K562 (cell line): Measurements from ENCODE around the gene C2CD2L. TPM values are rescaled to one million over a fixed set of nuclear protein-coding genes. Genes with fewer than 3 reads are reported as not detected.

Experiments used
- ATAC-seq: fragments of 200-7000 bp; cut with Tn5 transposase; 3 replicates; pipeline ENCODE4 v1.9.1; 2020; ENCODE audit warnings: moderate library complexity
- BruUV-seq: library from RNA; stranded (reverse); fragments of 400-500 nt; replicated peaks from 2 replicates; lab custom pipeline; 2021; lab: Mats Ljungman, UMichigan
- CTCF ChIA-PET: fragments of 300-600 bp; formaldehyde crosslinking; extraction: SDS; loops from one replicate; lab custom pipeline; 2021; ENCODE audit warnings: low intra/inter-chr PET ratio; lab: Yijun Ruan, JAX
- POLR2A ChIA-PET: fragments of 300-600, 350-650 bp; sonication (Branson Sonifier 250); formaldehyde crosslinking; extraction: SDS; loops from one replicate; lab custom pipeline; 2021; ENCODE audit warnings: antibody characterized with exemption, inconsistent platforms; lab: Yijun Ruan, JAX
- DNase-seq, 4 experiments: peaks; one replicate each; pipeline versions ENCODE4 v3.0.0 to v3.0.0-alpha.2; 2011 to 2018; ENCODE audit warnings: low spot score in 3 of 4, mixed read lengths in 3 of 4; ENCODE audit errors: extremely low read depth in 1 of 4
- FAIRE-seq: peaks from 2 replicates; lab custom pipeline; 2011; peaks lifted over from hg19 to GRCh38; lab: Jason Lieb, UNC
- H2AFZ ChIP-seq: 2 replicates; pipeline ENCODE4 v1.6.0; 2011; ENCODE audit warnings: low read depth, low read length, control low read depth, inconsistent platforms
- H3K27ac ChIP-seq: fragments of 200-600 bp; 3 replicates; pipeline ENCODE4 v1.8.0; 2011; ENCODE audit warnings: low read depth, mild to moderate bottlenecking, control low read depth, inconsistent platforms, low read length, moderate library complexity, mixed read lengths; ENCODE audit errors: extremely low read depth
- H3K27me3 ChIP-seq, 2 experiments: fragments of 300-600 bp in 1 of 2; 2 replicates in 1 of 2; 3 replicates in 1 of 2; pipeline versions ENCODE4 v1.6.0 to v1.8.0; 2011; ENCODE audit warnings: inconsistent platforms in 2 of 2, low read length in 2 of 2, mild to moderate bottlenecking in 1 of 2, mixed read lengths in 1 of 2, moderate library complexity in 1 of 2; ENCODE audit not compliant: control insufficient read depth in 2 of 2, insufficient read depth in 2 of 2
- H3K36me3 ChIP-seq: fragments of 300-600 bp; 3 replicates; pipeline ENCODE4 v1.8.0; 2011; ENCODE audit warnings: mild to moderate bottlenecking, low read length, inconsistent platforms; ENCODE audit not compliant: control insufficient read depth, insufficient read depth
- H3K4me1 ChIP-seq, 2 experiments: fragments of 200-600 bp in 1 of 2; replicated peaks in 1 of 2; 2 replicates in 1 of 2; 3 replicates in 1 of 2; pipeline versions ENCODE4 v1.5.1 to v1.8.0; 2011; ENCODE audit warnings: inconsistent platforms in 2 of 2, low read length in 2 of 2, mild to moderate bottlenecking in 1 of 2, mixed read lengths in 1 of 2, moderate library complexity in 1 of 2; ENCODE audit not compliant: control insufficient read depth in 2 of 2, insufficient read depth in 2 of 2
- H3K4me2 ChIP-seq: 2 replicates; pipeline ENCODE4 v1.6.1; 2011; ENCODE audit warnings: low read length, control low read depth, inconsistent platforms, mixed read lengths; ENCODE audit not compliant: insufficient read depth
- H3K4me3 ChIP-seq: fragments of 200-600 bp; sonication (generic), shearing (Covaris generic); 2 replicates; pipeline ENCODE4 v1.5.1; 2016; ENCODE audit warnings: control low read depth, inconsistent platforms
- H3K79me2 ChIP-seq: fragments of 200-600 bp; 3 replicates; pipeline ENCODE4 v1.8.0; 2011; ENCODE audit warnings: low read length, inconsistent platforms; ENCODE audit not compliant: control insufficient read depth, insufficient read depth
- H3K9ac ChIP-seq, 2 experiments: 2 replicates each; pipeline versions ENCODE4 v1.6.0 to v1.6.1; 2011; ENCODE audit warnings: low read depth in 2 of 2, low read length in 2 of 2, control low read depth in 1 of 2, inconsistent platforms in 1 of 2, mild to moderate bottlenecking in 1 of 2, mixed read lengths in 1 of 2; ENCODE audit not compliant: insufficient read depth in 1 of 2
- H3K9me1 ChIP-seq: one replicate; pipeline ENCODE4 v1.6.0; 2011; ENCODE audit warnings: inconsistent platforms, mild to moderate bottlenecking, low read length, moderate library complexity; ENCODE audit not compliant: control insufficient read depth, insufficient read depth
- H3K9me3 ChIP-seq: replicated peaks from 2 replicates; pipeline ENCODE4 v1.5.1; 2011; ENCODE audit warnings: low read depth, low read length, inconsistent platforms; ENCODE audit not compliant: control insufficient read depth, insufficient read depth
- H4K20me1 ChIP-seq: replicated peaks from 2 replicates; pipeline ENCODE4 v1.6.1; 2011; ENCODE audit warnings: low read length, inconsistent platforms, mixed read lengths; ENCODE audit not compliant: control insufficient read depth, insufficient read depth
- FOXK2 ChIP-seq, 2 experiments: fragments of 450-650 bp; IDR thresholded peaks in 1 of 2; conservative IDR thresholded peaks in 1 of 2; 2 replicates each; pipeline ENCODE4 v1.6.1; 2016; ENCODE audit warnings: low read depth in 2 of 2, mild to moderate bottlenecking in 1 of 2
- GATA2 ChIP-seq: sonication (generic); formaldehyde crosslinking; IDR thresholded peaks from 2 replicates; pipeline ENCODE4 v1.4.0; 2020; ENCODE audit warnings: mild to moderate bottlenecking, missing genetic modification reagents
- JUND ChIP-seq, 2 experiments: IDR thresholded peaks; 2 replicates in 1 of 2; 3 replicates in 1 of 2; pipeline ENCODE4 v1.6.1; 2011; ENCODE audit warnings: borderline replicate concordance in 2 of 2, low read depth in 2 of 2, low read length in 2 of 2, improper control_type of control experiment in 1 of 2, missing biosample characterization in 1 of 2, missing genetic modification characterization in 1 of 2, missing genetic modification reagents in 1 of 2
- KDM1A ChIP-seq, 2 experiments: fragments of 450-650 bp; IDR thresholded peaks; 2 replicates each; pipeline ENCODE4 v1.6.1; 2016; ENCODE audit warnings: mild to moderate bottlenecking in 2 of 2
- MCM5 ChIP-seq: fragments of 450-650 bp; IDR thresholded peaks from 2 replicates; pipeline ENCODE4 v1.6.1; 2016; ENCODE audit warnings: low read depth
- NFYB ChIP-seq: IDR thresholded peaks from 2 replicates; pipeline ENCODE4 v1.6.1; 2011; ENCODE audit warnings: mild to moderate bottlenecking, moderate library complexity; ENCODE audit not compliant: insufficient read length; ENCODE audit errors: extremely low read depth
- PHF21A ChIP-seq: fragments of 450-650 bp; IDR thresholded peaks from 2 replicates; pipeline ENCODE4 v1.6.1; 2017; ENCODE audit warnings: low read depth, borderline replicate concordance
- SMAD3 ChIP-seq: fragments of 450-650 bp; formaldehyde crosslinking; conservative IDR thresholded peaks from 2 replicates; pipeline ENCODE4 v1.4.0; 2020; ENCODE audit warnings: mild to moderate bottlenecking
- SPI1 ChIP-seq: IDR thresholded peaks from 2 replicates; pipeline ENCODE4 v1.6.1; 2011; ENCODE audit warnings: low read depth, low read length, control low read depth, borderline replicate concordance
- TBP ChIP-seq: optimal IDR thresholded peaks from 2 replicates; pipeline ENCODE3; 2011; ENCODE audit warnings: low read depth, low read length, improper control_type of control experiment
- TEAD1 ChIP-seq, 2 experiments: fragments of 450-650 bp in 1 of 2; sonication (generic) in 1 of 2; formaldehyde crosslinking; IDR thresholded peaks; 2 replicates each; pipeline versions ENCODE4 v1.4.0 to v1.8.0; 2020 to 2022; ENCODE audit warnings: mild to moderate bottlenecking in 2 of 2, missing genetic modification reagents in 1 of 2
- ZNF224 ChIP-seq: sonication (generic); formaldehyde crosslinking; IDR thresholded peaks from 2 replicates; pipeline ENCODE4 v1.8.0; 2022; ENCODE audit warnings: mild to moderate bottlenecking, missing genetic modification reagents
- ZNF592 ChIP-seq: fragments of 450-650 bp; IDR thresholded peaks from 2 replicates; pipeline ENCODE4 v1.6.1; 2017; ENCODE audit warnings: antibody characterized with exemption, mild to moderate bottlenecking
- ZNF766 ChIP-seq: fragments of 200-800 bp; sonication (Bioruptor generic); conservative IDR thresholded peaks from 2 replicates; pipeline ENCODE4 v1.6.1; 2016; ENCODE audit warnings: missing genetic modification characterization, missing compliant biosample characterization
- WGBS: fragments of 100-300 bp; shearing (Covaris generic); methylation state at CpG from one replicate; pipeline ENCODE4 v1.1.6; 2016; ENCODE audit warnings: low coverage, mixed read lengths; ENCODE audit not compliant: insufficient coverage; ENCODE audit errors: missing lambda C conversion rate; 5-methylcytosine and 5-hydroxymethylcytosine counted together
- in situ Hi-C: fragments of 300-500 bp; cut with MboI; formaldehyde crosslinking; loops from 4 replicates; pipeline ENCODE4 v1.15.0; 2018; ENCODE audit warnings: inconsistent platforms, mixed read lengths
- intact Hi-C: fragments of 100-400 bp; cut with micrococcal nuclease; formaldehyde crosslinking; loops from 2 replicates; pipeline ENCODE4 v1.14.2; 2022
- polyA plus RNA-seq, 8 experiments: library from polyadenylated mRNA; depleted of rRNA in 4 of 8; stranded (reverse) in 5 of 8; unstranded in 3 of 8; fragments of >200 nt; fragmentation: Nextera tagmentation in 2 of 8; fragmentation: Illumina TruSeq in 1 of 8; extraction: Ambion mirVana in 2 of 8; extraction: Trizol in 1 of 8; gene quantifications; 2 replicates each; pipeline versions ENCODE4 v1.2.1 to v1.2.3, GENCODE V29; 2011 to 2014; ENCODE audit warnings: inconsistent platforms in 1 of 8, missing spikeins in 1 of 8
- total RNA-seq, 7 experiments: library from RNA; depleted of rRNA in 6 of 7; stranded (reverse); fragments of >200 nt in 6 of 7; fragmentation: Illumina TruSeq in 2 of 7; extraction: Trizol in 2 of 7; gene quantifications; 2 replicates each; pipeline versions ENCODE4 v1.2.1 to v1.2.3, GENCODE V29; 2011 to 2021; ENCODE audit warnings: low replicate concordance in 1 of 7
- TF ChIP-seq, protein P1 (sequence below), 2 experiments: IDR thresholded peaks; 2 replicates each; pipeline ENCODE4 v1.6.1; 2012; ENCODE audit warnings: improper control_type of control experiment in 2 of 2, low read depth in 2 of 2, low read length in 2 of 2, borderline replicate concordance in 1 of 2

C2CD2L gene
- total and polyA plus RNA-seq, 9 of the 15 experiments (the other 6 are each of a cell fraction or from before 2014, with no cell fraction given): 0.66 to 41.2 (median 14.8) TPM

GRCh38 chr11:119065369-119065768 is 41.8 kb upstream of the C2CD2L start:
- Histone ChIP-seq H3K4me3 (no peak overlapping the region), H3K27me3 (no peaks in the 10 kb centered on the region), H3K27ac (no peak overlapping the region; the same call in 2 of the 3 replicates), H4K20me1 (no peaks in the 10 kb centered on the region), H3K4me1 (peaks cover 16 to 24% of the 10 kb centered on the region in 2 experiments; a peak in 4 of 5 replicates), H3K9me1 (no peaks in the 10 kb centered on the region), H3K36me3 (peaks cover 25% of the 10 kb centered on the region), H2AFZ (0 out of 2 replicates have a peak overlapping the region, but pooled peaks have one; percentile 10), H3K4me2 (peak overlapping the region; percentile 86; the same call in 1 of the 2 replicates), H3K9me3 (no peaks in the 10 kb centered on the region), H3K79me2 (peaks cover 54% of the 10 kb centered on the region), H3K9ac (no peak overlapping the region)
- ChIA-PET POLR2A (interaction anchor here (0.9 to 4.0 kb wide), 4 partner anchors 9 to 428 kb away, joined by 3 to 68 read pairs (median 44); partner anchors contain the start of genes HMBS and HYOU1), CTCF (no interaction called here)
- in situ Hi-C loops: no loop called here
- no TSS peak for BruUV-seq
- intact Hi-C loops: no loop called here
- peak; percentile 85 for FAIRE-seq
- peak; percentile 65 to 80 (median 70) for DNase-seq
- peak; percentile 71 for ATAC-seq
- WGBS: 11% methylated on average over 4 of the region's 4 CpGs
- TF ChIP-seq GATA2 (CRISPR knock-in tag) (peak; percentile 91), NFYB (peak; percentile 6), SPI1 (0 out of 2 replicates have a peak, but pooled peaks have one; percentile 15), MCM5 (no peak), FOXK2 (conservative IDR thresholded peaks at IDR 0.05 in 1 of 2, IDR thresholded peaks at IDR 0.05 in 1 of 2; ENCODE audit: low read depth in 2 of 2) (0 out of 4 replicates have a peak, but pooled peaks of 1 of the 2 experiments have one; percentile 38), TEAD1 (CRISPR knock-in tag; IDR thresholded peaks at IDR 0.05) (peak in 1 of 2 experiments; percentile 47; a peak in 1 of 4 replicates), KDM1A (IDR thresholded peaks at IDR 0.05) (peak in 1 of 2 experiments; percentile 63), JUND (IDR thresholded peaks at IDR 0.05; ENCODE audit: borderline replicate concordance, low read depth, low read length) (0 out of 2 replicates have a peak, but pooled peaks have one; percentile 19), JUND (tag; IDR thresholded peaks at IDR 0.05; ENCODE audit: borderline replicate concordance, low read depth, low read length) (no peak; the same call in 2 of the 3 replicates), ZNF592 (peak; percentile 69; the same call in 1 of the 2 replicates), TBP (peak; percentile 44), ZNF766 (CRISPR knock-in tag) (0 out of 2 replicates have a peak, but pooled peaks have one; percentile 24), PHF21A (peak; percentile 96), ZNF224 (CRISPR knock-in tag) (no peak), SMAD3 (0 out of 2 replicates have a peak, but pooled peaks have one; percentile 25)
- TF ChIP-seq, protein P1, sequence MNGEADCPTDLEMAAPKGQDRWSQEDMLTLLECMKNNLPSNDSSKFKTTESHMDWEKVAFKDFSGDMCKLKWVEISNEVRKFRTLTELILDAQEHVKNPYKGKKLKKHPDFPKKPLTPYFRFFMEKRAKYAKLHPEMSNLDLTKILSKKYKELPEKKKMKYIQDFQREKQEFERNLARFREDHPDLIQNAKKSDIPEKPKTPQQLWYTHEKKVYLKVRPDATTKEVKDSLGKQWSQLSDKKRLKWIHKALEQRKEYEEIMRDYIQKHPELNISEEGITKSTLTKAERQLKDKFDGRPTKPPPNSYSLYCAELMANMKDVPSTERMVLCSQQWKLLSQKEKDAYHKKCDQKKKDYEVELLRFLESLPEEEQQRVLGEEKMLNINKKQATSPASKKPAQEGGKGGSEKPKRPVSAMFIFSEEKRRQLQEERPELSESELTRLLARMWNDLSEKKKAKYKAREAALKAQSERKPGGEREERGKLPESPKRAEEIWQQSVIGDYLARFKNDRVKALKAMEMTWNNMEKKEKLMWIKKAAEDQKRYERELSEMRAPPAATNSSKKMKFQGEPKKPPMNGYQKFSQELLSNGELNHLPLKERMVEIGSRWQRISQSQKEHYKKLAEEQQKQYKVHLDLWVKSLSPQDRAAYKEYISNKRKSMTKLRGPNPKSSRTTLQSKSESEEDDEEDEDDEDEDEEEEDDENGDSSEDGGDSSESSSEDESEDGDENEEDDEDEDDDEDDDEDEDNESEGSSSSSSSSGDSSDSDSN (IDR thresholded peaks at IDR 0.05; ENCODE audit: borderline replicate concordance in 1 of 2, low read depth in 2 of 2, low read length in 2 of 2): no peak
